Measurements from ENCODE around the gene ADCY10. TPM values are rescaled to one million over a fixed set of nuclear protein-coding genes. Genes with fewer than 3 reads are reported as not detected.

Gene ADCY10
- total RNA-seq, 3 donors from 2014 or later, result under 0.01 to 0.16 (median 0.15) TPM

GRCh38 chr1:167762061-167762746 lies 151.7 kb downstream of the ADCY10 start:
- intact Hi-C loops (cut with DNase I; ENCODE audit: low total_unique reads), result no loop called here
- H3K27me3 ChIP-seq, result no peaks in the 10 kb centered on the region
- no peaks in the 10 kb centered on the region for H3K9me3 ChIP-seq
- no peak overlapping the region for H3K4me3 ChIP-seq
- DNase-seq (ENCODE audit: low spot score in 2 of 2), result no peak
- H3K27ac ChIP-seq, result peak overlapping the region; percentile 60 to 79
- H3K4me1 ChIP-seq, result peaks cover 7 to 8% of the 10 kb centered on the region in 2 donors
- TF ChIP-seq POLR2AphosphoS5 (IDR thresholded peaks at IDR 0.05) (no peak), CTCF (IDR thresholded peaks at IDR 0.05) (no peak), POLR2A (IDR thresholded peaks at IDR 0.05) (no peak)
- no peaks in the 10 kb centered on the region for H3K36me3 ChIP-seq

- Histone ChIP-seq H3K4me1 (peaks cover 7 to 8% of the 10 kb centered on the region in 2 donors), H3K36me3 (no peaks in the 10 kb centered on the region), H3K27me3 (no peaks in the 10 kb centered on the region), H3K27ac (no peak overlapping the region), H3K4me3 (no peak overlapping the region), H3K9me3 (no peaks in the 10 kb centered on the region)
- TF ChIP-seq POLR2A (IDR thresholded peaks at IDR 0.05) (no peak), CTCF (IDR thresholded peaks at IDR 0.05) (no peak), POLR2AphosphoS5 (IDR thresholded peaks at IDR 0.05) (no peak)
- intact Hi-C loops (cut with DNase I; ENCODE audit: low total_unique reads), result no loop called here
- DNase-seq (ENCODE audit: low spot score in 2 of 2), result no peak
Observed at GRCh38 chr1:167761400-167761799, 152.5 kb downstream of the ADCY10 start.

Other genes starting within 250 kb of the ADCY10 start
- 10 to 100 TPM; 43.5 to 86.8 (median 86.2) TPM for gene MPZL1, start 192.2 kb downstream of the ADCY10 start, total RNA-seq
- 10 to 100 TPM; 76.7 to 95.7 (median 84.7) TPM for gene DCAF6, start 22.5 kb upstream of the ADCY10 start, total RNA-seq
- 10 to 100 TPM; 28.8 to 37.0 (median 29.8) TPM for gene MPC2, start 22.9 kb upstream of the ADCY10 start, total RNA-seq
- gene GPR161, start 222.8 kb upstream of the ADCY10 start, total RNA-seq, result 1 to 10 TPM; 2.8 to 5.6 (median 4.5) TPM